ENCODE data around the gene CA9. TPM values are rescaled to one million over a fixed set of nuclear protein-coding genes. Genes with fewer than 3 reads are reported as not detected.

Gene CA9
- total RNA-seq, 1 experiment from 2014 or later, result 1.0 TPM

DNA sequence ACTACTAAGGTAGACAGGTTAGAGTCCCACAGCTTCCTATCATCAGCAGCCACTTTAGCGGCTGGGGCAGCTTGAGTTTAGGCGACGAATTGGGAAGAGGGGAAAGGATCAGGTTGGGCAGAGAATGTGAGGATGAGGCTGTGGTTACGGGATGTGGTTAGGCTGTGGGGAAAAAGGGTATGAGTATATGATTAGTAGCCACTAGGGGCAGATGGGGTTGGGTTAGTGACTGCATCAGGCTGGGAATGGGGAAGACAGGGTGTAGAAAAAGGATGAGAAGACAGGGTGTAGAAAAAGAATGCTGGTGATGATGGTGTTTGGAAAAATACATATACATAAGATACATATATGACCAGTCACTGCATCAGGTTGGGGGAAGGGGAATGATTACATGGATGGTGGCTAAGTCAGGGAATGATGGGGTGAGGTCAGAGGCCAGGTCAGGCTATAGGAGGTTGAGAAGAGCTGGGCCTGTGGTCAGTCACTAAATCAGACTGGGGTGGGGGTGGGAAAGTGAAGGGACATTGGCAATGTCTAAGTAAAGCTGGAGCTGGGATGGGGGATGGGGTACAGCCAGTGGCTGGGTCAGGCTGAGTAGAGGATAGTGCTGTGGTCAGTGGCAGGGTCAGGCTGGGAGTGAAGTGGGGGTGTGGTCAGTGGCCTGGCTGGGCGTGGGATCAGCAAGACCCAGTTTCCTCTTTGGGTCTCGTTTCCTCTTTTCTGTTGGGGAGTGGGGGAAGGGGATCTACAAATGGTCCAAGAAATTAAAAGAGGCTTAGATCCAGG lies 56.2 kb downstream of the CA9 start:
- Mint-ChIP-seq H3K27ac (no peak overlapping the region), H3K9me3 (no peaks in the 10 kb centered on the region), H3K4me1 (peaks cover 14% of the 10 kb centered on the region), H3K27me3 (ENCODE audit: low read depth) (no peaks in the 10 kb centered on the region), H3K36me3 (peaks cover 8% of the 10 kb centered on the region), H3K4me3 (peak overlapping the region; percentile 90)
- DNase-seq (ENCODE audit: low spot score) (peak; percentile 28), ATAC-seq (peak; percentile 29)
- ChIA-PET POLR2A (interaction anchor here (0.5 to 2.6 kb wide), 4 partner anchors 11 to 148 kb away, joined by 3 to 14 read pairs (median 4); partner anchors contain the start of gene TPM2), CTCF (interaction anchor here (0.6 to 8.3 kb wide), 22 partner anchors 10 to 736 kb away, joined by 3 to 103 read pairs (median 9); partner anchors contain the start of genes ARHGEF39, CCDC107, GBA2 and HINT2)
- no peak for TF ChIP-seq ZNF121 (CRISPR knock-in tag; IDR thresholded peaks at IDR 0.05)
- no peak for TF ChIP-seq GRHL2 (CRISPR knock-in tag; IDR thresholded peaks at IDR 0.05; ENCODE audit: insufficient replicate concordance, severe bottlenecking)
- TF ChIP-seq KAT7 (CRISPR knock-in tag; IDR thresholded peaks at IDR 0.05; ENCODE audit: borderline replicate concordance), result no peak
- TF ChIP-seq, protein P1, sequence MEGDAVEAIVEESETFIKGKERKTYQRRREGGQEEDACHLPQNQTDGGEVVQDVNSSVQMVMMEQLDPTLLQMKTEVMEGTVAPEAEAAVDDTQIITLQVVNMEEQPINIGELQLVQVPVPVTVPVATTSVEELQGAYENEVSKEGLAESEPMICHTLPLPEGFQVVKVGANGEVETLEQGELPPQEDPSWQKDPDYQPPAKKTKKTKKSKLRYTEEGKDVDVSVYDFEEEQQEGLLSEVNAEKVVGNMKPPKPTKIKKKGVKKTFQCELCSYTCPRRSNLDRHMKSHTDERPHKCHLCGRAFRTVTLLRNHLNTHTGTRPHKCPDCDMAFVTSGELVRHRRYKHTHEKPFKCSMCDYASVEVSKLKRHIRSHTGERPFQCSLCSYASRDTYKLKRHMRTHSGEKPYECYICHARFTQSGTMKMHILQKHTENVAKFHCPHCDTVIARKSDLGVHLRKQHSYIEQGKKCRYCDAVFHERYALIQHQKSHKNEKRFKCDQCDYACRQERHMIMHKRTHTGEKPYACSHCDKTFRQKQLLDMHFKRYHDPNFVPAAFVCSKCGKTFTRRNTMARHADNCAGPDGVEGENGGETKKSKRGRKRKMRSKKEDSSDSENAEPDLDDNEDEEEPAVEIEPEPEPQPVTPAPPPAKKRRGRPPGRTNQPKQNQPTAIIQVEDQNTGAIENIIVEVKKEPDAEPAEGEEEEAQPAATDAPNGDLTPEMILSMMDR (IDR thresholded peaks at IDR 0.05), result no peak; the same call in 1 of the 2 replicates
- TF ChIP-seq FOXP1 (CRISPR knock-in tag; IDR thresholded peaks at IDR 0.05; ENCODE audit: borderline replicate concordance), result no peak
- TF ChIP-seq, protein P2, sequence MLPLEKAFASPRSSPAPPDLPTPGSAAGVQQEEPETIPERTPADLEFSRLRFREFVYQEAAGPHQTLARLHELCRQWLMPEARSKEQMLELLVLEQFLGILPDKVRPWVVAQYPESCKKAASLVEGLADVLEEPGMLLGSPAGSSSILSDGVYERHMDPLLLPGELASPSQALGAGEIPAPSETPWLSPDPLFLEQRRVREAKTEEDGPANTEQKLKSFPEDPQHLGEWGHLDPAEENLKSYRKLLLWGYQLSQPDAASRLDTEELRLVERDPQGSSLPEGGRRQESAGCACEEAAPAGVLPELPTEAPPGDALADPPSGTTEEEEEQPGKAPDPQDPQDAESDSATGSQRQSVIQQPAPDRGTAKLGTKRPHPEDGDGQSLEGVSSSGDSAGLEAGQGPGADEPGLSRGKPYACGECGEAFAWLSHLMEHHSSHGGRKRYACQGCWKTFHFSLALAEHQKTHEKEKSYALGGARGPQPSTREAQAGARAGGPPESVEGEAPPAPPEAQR (CRISPR knock-in tag; IDR thresholded peaks at IDR 0.05), result no peak
- TF ChIP-seq, protein P3, sequence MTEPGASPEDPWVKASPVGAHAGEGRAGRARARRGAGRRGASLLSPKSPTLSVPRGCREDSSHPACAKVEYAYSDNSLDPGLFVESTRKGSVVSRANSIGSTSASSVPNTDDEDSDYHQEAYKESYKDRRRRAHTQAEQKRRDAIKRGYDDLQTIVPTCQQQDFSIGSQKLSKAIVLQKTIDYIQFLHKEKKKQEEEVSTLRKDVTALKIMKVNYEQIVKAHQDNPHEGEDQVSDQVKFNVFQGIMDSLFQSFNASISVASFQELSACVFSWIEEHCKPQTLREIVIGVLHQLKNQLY (CRISPR knock-in tag; IDR thresholded peaks at IDR 0.05), result no peak
- no peak for TF ChIP-seq ZNF671 (CRISPR knock-in tag; IDR thresholded peaks at IDR 0.05)
- no peak for TF ChIP-seq SMAD4 (CRISPR knock-in tag; IDR thresholded peaks at IDR 0.05)
- TF ChIP-seq TP53 (CRISPR knock-in tag; IDR thresholded peaks at IDR 0.05), result no peak
- TF ChIP-seq, protein P4, sequence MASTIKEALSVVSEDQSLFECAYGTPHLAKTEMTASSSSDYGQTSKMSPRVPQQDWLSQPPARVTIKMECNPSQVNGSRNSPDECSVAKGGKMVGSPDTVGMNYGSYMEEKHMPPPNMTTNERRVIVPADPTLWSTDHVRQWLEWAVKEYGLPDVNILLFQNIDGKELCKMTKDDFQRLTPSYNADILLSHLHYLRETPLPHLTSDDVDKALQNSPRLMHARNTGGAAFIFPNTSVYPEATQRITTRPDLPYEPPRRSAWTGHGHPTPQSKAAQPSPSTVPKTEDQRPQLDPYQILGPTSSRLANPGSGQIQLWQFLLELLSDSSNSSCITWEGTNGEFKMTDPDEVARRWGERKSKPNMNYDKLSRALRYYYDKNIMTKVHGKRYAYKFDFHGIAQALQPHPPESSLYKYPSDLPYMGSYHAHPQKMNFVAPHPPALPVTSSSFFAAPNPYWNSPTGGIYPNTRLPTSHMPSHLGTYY (CRISPR knock-in tag; IDR thresholded peaks at IDR 0.05), result no peak
- no peak for TF ChIP-seq TEAD1 (CRISPR knock-in tag; IDR thresholded peaks at IDR 0.05)
- TF ChIP-seq PRRX2 (CRISPR knock-in tag; IDR thresholded peaks at IDR 0.05), result no peak
- TF ChIP-seq, protein P5, sequence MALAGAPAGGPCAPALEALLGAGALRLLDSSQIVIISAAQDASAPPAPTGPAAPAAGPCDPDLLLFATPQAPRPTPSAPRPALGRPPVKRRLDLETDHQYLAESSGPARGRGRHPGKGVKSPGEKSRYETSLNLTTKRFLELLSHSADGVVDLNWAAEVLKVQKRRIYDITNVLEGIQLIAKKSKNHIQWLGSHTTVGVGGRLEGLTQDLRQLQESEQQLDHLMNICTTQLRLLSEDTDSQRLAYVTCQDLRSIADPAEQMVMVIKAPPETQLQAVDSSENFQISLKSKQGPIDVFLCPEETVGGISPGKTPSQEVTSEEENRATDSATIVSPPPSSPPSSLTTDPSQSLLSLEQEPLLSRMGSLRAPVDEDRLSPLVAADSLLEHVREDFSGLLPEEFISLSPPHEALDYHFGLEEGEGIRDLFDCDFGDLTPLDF (CRISPR knock-in tag; IDR thresholded peaks at IDR 0.05), result no peak
- TF ChIP-seq, protein P6, sequence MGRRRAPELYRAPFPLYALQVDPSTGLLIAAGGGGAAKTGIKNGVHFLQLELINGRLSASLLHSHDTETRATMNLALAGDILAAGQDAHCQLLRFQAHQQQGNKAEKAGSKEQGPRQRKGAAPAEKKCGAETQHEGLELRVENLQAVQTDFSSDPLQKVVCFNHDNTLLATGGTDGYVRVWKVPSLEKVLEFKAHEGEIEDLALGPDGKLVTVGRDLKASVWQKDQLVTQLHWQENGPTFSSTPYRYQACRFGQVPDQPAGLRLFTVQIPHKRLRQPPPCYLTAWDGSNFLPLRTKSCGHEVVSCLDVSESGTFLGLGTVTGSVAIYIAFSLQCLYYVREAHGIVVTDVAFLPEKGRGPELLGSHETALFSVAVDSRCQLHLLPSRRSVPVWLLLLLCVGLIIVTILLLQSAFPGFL (CRISPR knock-in tag; IDR thresholded peaks at IDR 0.05; ENCODE audit: borderline replicate concordance), result no peak
- TF ChIP-seq CREM (CRISPR knock-in tag; IDR thresholded peaks at IDR 0.05), result no peak

DNA sequence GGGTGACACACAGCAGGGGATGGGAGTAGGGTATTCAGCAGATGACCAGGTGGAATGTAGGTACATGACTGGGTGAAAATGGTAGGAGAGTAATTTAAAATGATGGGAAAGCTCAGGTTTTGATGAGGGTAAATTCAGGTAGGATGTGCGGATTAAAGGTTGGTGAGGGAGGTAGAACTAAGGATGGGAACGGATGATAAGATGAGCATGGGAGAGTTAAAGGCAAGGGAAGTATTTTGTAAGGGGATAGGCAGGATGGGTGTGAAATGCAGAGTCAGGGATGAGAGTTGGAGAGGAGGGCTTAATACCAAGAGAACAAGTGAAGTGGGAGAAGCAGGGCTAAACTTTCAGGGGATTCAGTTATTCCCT lies 56.7 kb downstream of the CA9 start:
- H3K4me1 Mint-ChIP-seq, result peaks cover 14% of the 10 kb centered on the region
- POLR2A ChIA-PET, result interaction anchor here (0.5 to 2.2 kb wide), 5 partner anchors 10 to 148 kb away, joined by 3 to 11 read pairs (median 4); partner anchors contain the start of gene TPM2
- no peaks in the 10 kb centered on the region for H3K9me3 Mint-ChIP-seq
- H3K27ac Mint-ChIP-seq, result peak overlapping the region; percentile 22; the same call in 1 of the 2 replicates
- DNase-seq (ENCODE audit: low spot score) (no peak), ATAC-seq (no peak)
- no peak for TF ChIP-seq SOX15 (CRISPR knock-in tag; IDR thresholded peaks at IDR 0.05)
- TF ChIP-seq, protein P1 (IDR thresholded peaks at IDR 0.05), result no peak
- TF ChIP-seq ZNF121 (CRISPR knock-in tag; IDR thresholded peaks at IDR 0.05), result no peak
- no peaks in the 10 kb centered on the region for H3K27me3 Mint-ChIP-seq (ENCODE audit: low read depth)
- CTCF ChIA-PET, result interaction anchor here (0.6 to 8.3 kb wide), 15 partner anchors 17 to 215 kb away, joined by 3 to 103 read pairs (median 7); partner anchors contain the start of genes ARHGEF39, CCDC107, GBA2 and RGP1
- peaks cover 11% of the 10 kb centered on the region for H3K36me3 Mint-ChIP-seq
- peak overlapping the region; percentile 90 for H3K4me3 Mint-ChIP-seq

All from WTC11 (cell line).